ENCODE measurements around the gene EQTN. TPM values are rescaled to one million over a fixed set of nuclear protein-coding genes. Genes with fewer than 3 reads are reported as not detected.

EQTN gene
- total RNA-seq (2014; rRNA removed; shearing (Covaris generic)), result not detected in 2 replicates
- polyA plus RNA-seq (2015; cell fraction: cytosol; rRNA removed), result not detected in 2 replicates
- not detected in 2 replicates for polyA plus RNA-seq (2015; cell fraction: nucleus; rRNA removed)

GRCh38 chr9:27297050-27297449, at the start of gene EQTN:
Gene EQTN, minus strand, starts transcription at chr9:27297150. Its CDS starts 95 bp downstream, at chr9:27297055.
- in situ Hi-C loops (cut with HindIII; ENCODE audit: low pct_unique_long_range_greater_than_20kb, low sequenced_read_pairs), result no loop called here
- DNase-seq (ENCODE audit: low read depth, low spot score), result no peak

DNA sequence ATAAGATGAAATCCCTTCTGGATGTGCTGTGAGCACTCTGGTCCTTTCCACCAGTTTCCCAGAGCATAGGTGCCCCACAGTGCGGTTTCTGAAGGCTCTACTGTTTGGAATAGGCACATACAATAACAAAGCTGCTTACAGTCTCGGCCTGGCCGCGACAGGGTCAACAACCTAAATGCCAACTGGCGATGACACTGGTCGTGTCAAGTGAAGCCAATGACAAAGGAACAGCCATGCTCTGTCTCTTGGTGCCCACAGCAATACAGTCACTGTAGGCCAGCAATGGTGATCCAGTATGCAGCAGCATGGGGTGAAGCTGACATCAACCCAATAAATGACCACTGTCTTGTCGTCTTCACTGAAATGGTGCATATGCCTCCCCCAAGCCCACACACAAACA, 47.8 kb upstream of the EQTN start:
- DNase-seq (ENCODE audit: low read depth, low spot score), result no peak
- in situ Hi-C loops (cut with HindIII; ENCODE audit: low pct_unique_long_range_greater_than_20kb, low sequenced_read_pairs), result no loop called here

GRCh38 chr9:27341545-27342294, 44.8 kb upstream of the EQTN start:
- DNase-seq (ENCODE audit: low read depth, low spot score), result no peak
- in situ Hi-C loops (cut with HindIII; ENCODE audit: low pct_unique_long_range_greater_than_20kb, low sequenced_read_pairs), result no loop called here

- in situ Hi-C loops (cut with HindIII; ENCODE audit: low pct_unique_long_range_greater_than_20kb, low sequenced_read_pairs), result no loop called here
- DNase-seq (ENCODE audit: low read depth, low spot score), result no peak
Measured at GRCh38 chr9:27340961-27341511, 44.1 kb upstream of the EQTN start.

GRCh38 chr9:27340285-27340674, 43.3 kb upstream of the EQTN start:
- no peak for DNase-seq (ENCODE audit: low read depth, low spot score)
- in situ Hi-C loops (cut with HindIII; ENCODE audit: low pct_unique_long_range_greater_than_20kb, low sequenced_read_pairs), result no loop called here

- in situ Hi-C loops (cut with HindIII; ENCODE audit: low pct_unique_long_range_greater_than_20kb, low sequenced_read_pairs), result no loop called here
- no peak for DNase-seq (ENCODE audit: low read depth, low spot score)
Measured at GRCh38 chr9:27339661-27340284, 42.8 kb upstream of the EQTN start.

GRCh38 chr9:27338527-27338903, 41.6 kb upstream of the EQTN start:
- no peak for DNase-seq (ENCODE audit: low read depth, low spot score)
- in situ Hi-C loops (cut with HindIII; ENCODE audit: low pct_unique_long_range_greater_than_20kb, low sequenced_read_pairs), result no loop called here

DNA sequence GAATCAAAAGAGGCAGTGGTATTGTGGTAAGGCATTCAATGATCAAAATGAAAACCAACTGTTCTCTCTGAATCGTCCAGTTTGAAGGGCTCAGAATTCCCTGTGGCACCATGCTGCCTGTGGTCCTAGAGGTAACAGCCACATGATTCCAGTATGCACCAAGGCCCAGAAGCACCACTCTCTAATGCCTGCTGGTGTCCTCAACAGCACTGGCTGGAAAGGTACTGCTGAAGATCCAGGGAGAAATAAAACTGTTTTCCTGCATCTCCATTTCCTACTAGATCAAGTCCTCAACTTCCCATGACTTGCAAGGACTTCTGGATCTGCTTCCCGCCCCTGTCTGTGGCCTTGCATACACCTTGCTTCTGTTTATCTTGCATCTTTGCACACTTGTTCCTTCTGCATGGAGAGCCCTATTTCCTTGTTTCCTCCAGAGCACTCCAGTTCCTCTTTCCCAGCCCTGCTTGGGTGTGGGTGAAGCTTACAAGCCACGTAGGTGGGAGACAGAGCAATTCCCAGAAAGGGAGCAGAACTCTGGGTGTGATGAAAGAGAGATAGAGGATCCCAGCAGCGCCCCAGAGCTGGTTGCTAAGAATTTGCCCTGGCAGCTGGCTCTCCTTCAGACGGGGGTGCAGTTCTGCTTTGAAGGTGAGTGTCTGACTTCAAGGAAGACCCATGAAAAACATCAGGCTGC, 41.0 kb upstream of the EQTN start:
- in situ Hi-C loops (cut with HindIII; ENCODE audit: low pct_unique_long_range_greater_than_20kb, low sequenced_read_pairs), result no loop called here
- no peak for DNase-seq (ENCODE audit: low read depth, low spot score)

DNA sequence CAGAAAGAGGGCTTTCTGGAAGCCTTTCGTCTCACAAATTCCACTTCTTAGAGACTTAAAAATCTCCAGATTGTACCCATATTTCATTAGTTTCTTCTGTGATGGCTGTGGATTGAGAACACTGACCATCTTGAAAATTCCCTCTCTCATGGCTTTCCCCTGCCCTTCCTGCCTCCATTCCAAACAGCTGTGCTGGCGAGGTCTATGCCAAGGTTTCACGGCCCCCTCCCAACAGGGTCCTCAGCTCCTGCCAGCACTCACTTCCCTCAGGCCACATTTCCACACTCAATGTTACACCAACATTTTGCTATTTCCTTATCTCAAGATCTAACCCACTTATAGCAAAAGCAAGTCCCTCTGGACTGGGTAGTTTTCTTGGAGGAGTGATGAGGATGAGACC, 40.3 kb upstream of the EQTN start:
- in situ Hi-C loops (cut with HindIII; ENCODE audit: low pct_unique_long_range_greater_than_20kb, low sequenced_read_pairs), result no loop called here
- DNase-seq (ENCODE audit: low read depth, low spot score), result no peak

DNA sequence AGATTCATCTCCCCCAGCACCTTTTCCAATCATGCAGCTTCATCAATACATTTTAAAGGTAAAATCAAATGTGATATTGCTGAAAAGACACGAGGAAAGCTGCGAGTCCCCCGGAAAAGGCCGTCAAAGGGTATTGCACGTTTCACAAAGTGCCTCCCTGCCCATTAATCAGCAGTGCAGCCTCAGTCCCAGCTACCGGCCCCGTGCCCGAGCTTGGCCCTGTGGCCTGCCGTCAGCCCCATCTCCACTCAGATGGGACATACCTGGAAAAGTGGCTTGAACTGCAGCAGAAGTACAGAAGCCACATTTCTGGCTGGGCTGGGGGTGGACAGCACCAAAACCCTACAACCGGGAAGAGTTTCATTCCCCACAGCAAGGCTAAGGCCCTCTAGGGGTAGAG, 39.9 kb upstream of the EQTN start:
- DNase-seq (ENCODE audit: low read depth, low spot score), result no peak
- in situ Hi-C loops (cut with HindIII; ENCODE audit: low pct_unique_long_range_greater_than_20kb, low sequenced_read_pairs), result no loop called here

GRCh38 chr9:27336126-27336525, 39.2 kb upstream of the EQTN start:
- in situ Hi-C loops (cut with HindIII; ENCODE audit: low pct_unique_long_range_greater_than_20kb, low sequenced_read_pairs), result no loop called here
- DNase-seq (ENCODE audit: low read depth, low spot score), result no peak

DNA sequence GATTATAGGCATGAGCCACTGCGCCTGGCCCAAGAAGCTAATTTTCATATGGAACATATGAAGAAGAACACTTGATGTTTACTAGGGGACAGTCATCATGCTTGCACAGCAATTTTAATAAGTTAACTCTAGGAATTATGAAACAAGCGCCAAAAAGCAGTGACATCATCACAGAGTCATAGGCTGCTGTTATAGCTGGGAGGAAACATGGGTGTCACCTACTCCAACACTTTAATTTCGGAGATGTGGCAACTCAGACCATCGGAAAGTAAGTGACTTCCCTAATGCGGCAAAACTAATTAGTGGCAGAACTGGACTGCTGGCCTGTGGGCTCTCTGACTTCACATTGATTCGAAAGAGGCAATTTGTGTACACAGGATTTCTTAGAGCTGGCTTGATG, 38.1 kb upstream of the EQTN start:
- in situ Hi-C loops (cut with HindIII; ENCODE audit: low pct_unique_long_range_greater_than_20kb, low sequenced_read_pairs), result no loop called here

GRCh38 chr9:27333241-27334052, 36.5 kb upstream of the EQTN start:
- DNase-seq (ENCODE audit: low read depth, low spot score), result no peak
- in situ Hi-C loops (cut with HindIII; ENCODE audit: low pct_unique_long_range_greater_than_20kb, low sequenced_read_pairs), result no loop called here

More for the DNA sequence above, 38.1 kb upstream of the EQTN start:
- DNase-seq (ENCODE audit: low read depth, low spot score), result no peak

DNA sequence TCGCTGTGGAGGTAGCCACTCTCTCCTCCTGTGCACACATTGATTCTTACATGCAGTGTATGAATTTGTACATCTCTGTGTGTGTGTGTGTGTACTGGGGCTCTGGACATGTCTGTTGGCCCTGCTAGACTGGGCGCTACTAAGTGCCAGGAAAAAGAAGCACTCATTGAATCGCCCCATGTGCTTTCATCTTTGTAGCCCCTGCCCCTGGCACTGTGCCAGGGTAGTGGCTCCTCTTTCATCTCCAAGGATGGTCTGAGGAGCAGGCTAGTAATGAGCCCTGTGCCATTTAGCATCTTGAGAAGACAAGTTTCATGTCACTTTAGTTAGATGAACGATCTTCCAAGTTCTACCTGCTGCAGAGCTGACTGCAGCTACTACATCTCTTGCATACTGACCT, 34.4 kb upstream of the EQTN start:
- DNase-seq (ENCODE audit: low read depth, low spot score), result no peak
- in situ Hi-C loops (cut with HindIII; ENCODE audit: low pct_unique_long_range_greater_than_20kb, low sequenced_read_pairs), result no loop called here

DNA sequence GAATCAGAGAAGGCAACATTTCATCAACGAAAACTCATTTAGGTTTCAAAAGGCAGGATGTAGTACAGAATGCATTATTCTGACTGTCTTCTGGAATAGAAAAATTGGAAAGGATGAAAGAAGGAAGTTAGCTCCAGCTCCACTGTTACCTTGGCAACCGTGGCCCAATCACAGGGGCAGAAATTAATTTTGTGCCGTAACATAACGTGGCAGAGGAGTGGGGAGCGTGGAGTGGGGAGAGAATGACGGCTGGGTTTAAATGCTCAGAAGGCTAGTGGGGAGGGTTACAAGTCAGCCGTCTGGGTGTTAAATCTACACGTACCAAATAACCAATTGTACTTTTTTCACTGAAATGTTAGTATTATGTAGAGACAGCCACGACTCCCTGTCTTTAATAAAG, 32.3 kb upstream of the EQTN start:
- DNase-seq (ENCODE audit: low read depth, low spot score), result no peak
- in situ Hi-C loops (cut with HindIII; ENCODE audit: low pct_unique_long_range_greater_than_20kb, low sequenced_read_pairs), result no loop called here

DNA sequence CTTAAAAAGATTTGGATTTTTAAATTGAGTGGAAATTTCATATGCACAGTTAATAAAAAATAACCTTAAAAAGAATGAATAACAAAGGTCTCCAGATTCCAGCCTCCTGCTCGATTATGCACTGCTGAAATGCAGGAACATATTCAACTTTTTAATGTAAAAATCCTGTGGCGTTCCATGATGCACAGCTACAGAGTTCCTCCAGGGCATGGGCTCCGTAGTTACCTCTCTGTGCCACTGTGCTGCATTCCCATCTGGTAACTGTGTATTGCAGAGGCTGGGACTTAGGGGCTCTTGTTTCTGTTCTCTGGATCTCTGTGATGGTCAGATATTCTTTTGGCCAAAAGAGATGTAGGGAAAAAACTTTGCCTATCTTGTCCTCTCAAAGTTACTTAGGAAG, 31.5 kb upstream of the EQTN start:
- DNase-seq (ENCODE audit: low read depth, low spot score), result no peak
- in situ Hi-C loops (cut with HindIII; ENCODE audit: low pct_unique_long_range_greater_than_20kb, low sequenced_read_pairs), result no loop called here

- in situ Hi-C loops (cut with HindIII; ENCODE audit: low pct_unique_long_range_greater_than_20kb, low sequenced_read_pairs), result no loop called here
- DNase-seq (ENCODE audit: low read depth, low spot score), result no peak
Measured at GRCh38 chr9:27311184-27311583, 14.2 kb upstream of the EQTN start.

- in situ Hi-C loops (cut with HindIII; ENCODE audit: low pct_unique_long_range_greater_than_20kb, low sequenced_read_pairs), result no loop called here
Measured at GRCh38 chr9:27310582-27310981, 13.6 kb upstream of the EQTN start.

More at GRCh38 chr9:27310582-27310981, 13.6 kb upstream of the EQTN start:
- no peak for DNase-seq (ENCODE audit: low read depth, low spot score)
